GM12801 (cell line): ENCODE results near the gene ZNF18.

ENCODE experiments used
- CTCF ChIP-seq: IDR thresholded peaks from one replicate; pipeline ENCODE4 v1.5.1; 2011; ENCODE audit warnings: control low read depth; ENCODE audit not compliant: insufficient read length; ENCODE audit errors: extremely low read depth

ZNF18 gene

GRCh38 chr17:11986179-11986941 lies 10.9 kb downstream of the ZNF18 start:
- no peak for TF ChIP-seq CTCF

- TF ChIP-seq CTCF, result no peak
Measured at GRCh38 chr17:11981862-11982261, 15.4 kb downstream of the ZNF18 start.

GRCh38 chr17:11980813-11981212 lies 16.5 kb downstream of the ZNF18 start:
- no peak for TF ChIP-seq CTCF

- no peak for TF ChIP-seq CTCF
Measured at GRCh38 chr17:11979795-11980194, 17.5 kb downstream of the ZNF18 start.

GRCh38 chr17:11969565-11969964 lies 27.7 kb downstream of the ZNF18 start:
- TF ChIP-seq CTCF, result no peak

- TF ChIP-seq CTCF, result no peak
Measured at GRCh38 chr17:11954936-11955335, 42.3 kb downstream of the ZNF18 start.

GRCh38 chr17:11953924-11954323 lies 43.4 kb downstream of the ZNF18 start:
- TF ChIP-seq CTCF, result no peak

- no peak for TF ChIP-seq CTCF
Measured at GRCh38 chr17:11952610-11953009, 44.7 kb downstream of the ZNF18 start.
